ENCODE results near the gene MAGEB4. TPM values are rescaled to one million over a fixed set of nuclear protein-coding genes. Genes with fewer than 3 reads are reported as not detected.

MAGEB4 gene
- total and polyA plus RNA-seq, 9 donors, result 0.10 TPM; not detected in 8

DNA sequence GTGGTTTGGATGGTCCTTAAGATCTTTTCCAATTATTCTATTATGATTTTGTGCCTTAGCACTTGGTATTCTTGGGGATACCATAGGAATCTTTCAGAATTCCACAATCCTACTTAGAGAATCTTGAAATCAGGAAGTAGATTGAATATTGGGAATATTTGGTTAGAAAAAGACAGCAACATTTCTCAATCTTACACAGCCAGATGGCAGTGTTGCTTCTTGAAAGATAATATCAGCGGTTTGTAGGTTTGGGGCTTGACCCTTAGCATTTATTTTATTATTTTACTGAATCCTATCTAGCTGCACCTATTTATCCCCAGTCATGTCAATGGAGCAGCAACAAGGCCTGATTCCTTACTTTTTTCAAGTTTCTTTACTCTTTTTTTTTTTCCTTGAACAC lies 33.7 kb downstream of the MAGEB4 start:
- TF ChIP-seq, protein P1, sequence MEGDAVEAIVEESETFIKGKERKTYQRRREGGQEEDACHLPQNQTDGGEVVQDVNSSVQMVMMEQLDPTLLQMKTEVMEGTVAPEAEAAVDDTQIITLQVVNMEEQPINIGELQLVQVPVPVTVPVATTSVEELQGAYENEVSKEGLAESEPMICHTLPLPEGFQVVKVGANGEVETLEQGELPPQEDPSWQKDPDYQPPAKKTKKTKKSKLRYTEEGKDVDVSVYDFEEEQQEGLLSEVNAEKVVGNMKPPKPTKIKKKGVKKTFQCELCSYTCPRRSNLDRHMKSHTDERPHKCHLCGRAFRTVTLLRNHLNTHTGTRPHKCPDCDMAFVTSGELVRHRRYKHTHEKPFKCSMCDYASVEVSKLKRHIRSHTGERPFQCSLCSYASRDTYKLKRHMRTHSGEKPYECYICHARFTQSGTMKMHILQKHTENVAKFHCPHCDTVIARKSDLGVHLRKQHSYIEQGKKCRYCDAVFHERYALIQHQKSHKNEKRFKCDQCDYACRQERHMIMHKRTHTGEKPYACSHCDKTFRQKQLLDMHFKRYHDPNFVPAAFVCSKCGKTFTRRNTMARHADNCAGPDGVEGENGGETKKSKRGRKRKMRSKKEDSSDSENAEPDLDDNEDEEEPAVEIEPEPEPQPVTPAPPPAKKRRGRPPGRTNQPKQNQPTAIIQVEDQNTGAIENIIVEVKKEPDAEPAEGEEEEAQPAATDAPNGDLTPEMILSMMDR (IDR thresholded peaks at IDR 0.05), result no peak
- TF ChIP-seq EP300 (IDR thresholded peaks at IDR 0.05) (no peak), POLR2A (IDR thresholded peaks at IDR 0.05) (no peak)
- Histone ChIP-seq H3K9me3 (no peaks in the 10 kb centered on the region), H3K27me3 (no peaks in the 10 kb centered on the region), H3K36me3 (no peaks in the 10 kb centered on the region), H3K4me1 (ENCODE audit: insufficient read depth) (no peaks in the 10 kb centered on the region), H3K4me3 (no peak overlapping the region), H3K27ac (no peak overlapping the region)
- DNase-seq, result no peak
- WGBS, 3 donors, result 4 to 12% (median 6%) methylated on average over 1 of the region's 1 CpG
- intact Hi-C loops (cut with DNase I), result loop anchor here in 1 of 4 donors (10.0 kb wide), 1 partner anchor 229 kb away; no protein-coding TSS in a partner anchor

DNA sequence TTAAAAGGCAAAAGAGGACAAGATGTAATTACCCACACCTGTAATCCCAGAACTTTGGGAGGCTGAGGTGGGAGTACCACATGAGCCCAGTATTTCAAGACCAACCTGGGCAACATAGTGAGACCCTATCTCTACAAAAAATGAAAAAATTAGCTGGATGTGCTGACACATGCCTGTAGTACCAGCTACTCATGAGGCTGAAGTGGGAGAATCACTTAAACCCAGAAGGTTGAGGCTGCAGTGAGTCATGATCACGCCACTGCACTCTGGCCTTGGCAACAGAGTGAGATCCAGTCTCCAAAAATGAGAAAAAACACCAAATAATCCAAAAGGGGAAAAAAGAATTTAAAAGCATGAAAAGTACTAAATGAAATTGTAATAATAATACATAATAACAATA lies 36.6 kb downstream of the MAGEB4 start:
- DNase-seq, result peak in 2 of 5 donors; percentile 16 to 24
- WGBS, 3 donors, result 13 to 58% (median 44%) methylated on average over 1 of the region's 1 CpG
- Histone ChIP-seq H3K9me3 (no peaks in the 10 kb centered on the region), H3K4me1 (ENCODE audit: insufficient read depth) (no peaks in the 10 kb centered on the region), H3K27me3 (no peaks in the 10 kb centered on the region), H3K27ac (no peak overlapping the region), H3K4me3 (no peak overlapping the region), H3K36me3 (no peaks in the 10 kb centered on the region)
- TF ChIP-seq EP300 (IDR thresholded peaks at IDR 0.05) (no peak), POLR2A (IDR thresholded peaks at IDR 0.05) (no peak)
- TF ChIP-seq, protein P1 (IDR thresholded peaks at IDR 0.05), result no peak
- intact Hi-C loops (cut with DNase I), result loop anchor here in 1 of 4 donors (10.0 kb wide), 1 partner anchor 226 kb away; no protein-coding TSS in a partner anchor

DNA sequence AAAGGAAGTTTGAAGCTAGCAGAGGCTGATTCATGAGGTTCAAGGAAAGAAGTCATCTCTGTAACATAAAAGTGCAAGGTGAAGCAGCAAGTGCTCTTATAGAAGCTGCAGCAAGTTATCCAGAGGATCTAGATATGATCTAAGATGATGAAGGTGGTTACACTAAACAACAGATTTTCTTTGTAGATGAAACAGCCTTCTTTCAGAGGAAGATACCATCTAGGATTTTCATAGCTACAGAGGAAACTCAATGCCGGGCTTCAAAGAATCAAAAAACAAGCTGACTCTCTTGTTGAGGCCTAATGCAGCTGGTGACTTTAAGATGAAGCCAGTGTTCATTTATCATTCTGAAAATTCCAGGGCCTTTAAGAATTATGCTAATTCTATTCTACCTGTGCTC lies 38.6 kb downstream of the MAGEB4 start:
- H3K36me3 ChIP-seq, result no peaks in the 10 kb centered on the region
- DNase-seq, result no peak
- no peak overlapping the region for H3K27ac ChIP-seq
- no peak for TF ChIP-seq POLR2A (IDR thresholded peaks at IDR 0.05)
- TF ChIP-seq, protein P1 (IDR thresholded peaks at IDR 0.05), result no peak
- no peak for TF ChIP-seq EP300 (IDR thresholded peaks at IDR 0.05)
- H3K4me3 ChIP-seq, result no peak overlapping the region
- intact Hi-C loops (cut with DNase I), result no loop called here
- 93 to 97% (median 96%) methylated on average over 1 of the region's 1 CpG for WGBS, 3 donors
- H3K4me1 ChIP-seq (ENCODE audit: insufficient read depth), result no peaks in the 10 kb centered on the region
- no peaks in the 10 kb centered on the region for H3K27me3 ChIP-seq
- no peaks in the 10 kb centered on the region for H3K9me3 ChIP-seq

DNA sequence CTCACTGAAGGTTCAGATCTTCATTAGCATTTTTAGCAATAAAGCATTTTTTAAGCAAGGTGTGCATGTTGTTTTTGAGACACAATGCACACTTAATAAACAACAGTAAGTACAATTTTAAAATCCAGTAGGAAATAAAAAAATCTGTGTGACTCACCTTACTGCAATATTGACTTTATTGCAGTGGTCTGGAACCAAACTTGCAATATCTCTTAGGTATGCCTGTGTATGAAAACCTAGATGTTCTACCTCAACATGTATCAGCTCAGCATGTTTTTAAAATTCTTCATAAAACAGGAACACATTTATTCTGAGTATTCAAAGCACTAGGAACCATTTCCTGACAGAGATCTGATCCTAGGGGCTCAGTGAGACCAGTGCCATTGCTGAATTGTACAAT lies 40.7 kb downstream of the MAGEB4 start:
- no peak for DNase-seq
- intact Hi-C loops (cut with DNase I), result no loop called here
- Histone ChIP-seq H3K4me1 (ENCODE audit: insufficient read depth) (no peaks in the 10 kb centered on the region), H3K36me3 (no peaks in the 10 kb centered on the region), H3K4me3 (no peak overlapping the region), H3K27ac (no peak overlapping the region), H3K9me3 (no peaks in the 10 kb centered on the region), H3K27me3 (no peaks in the 10 kb centered on the region)
- no peak for TF ChIP-seq EP300 (IDR thresholded peaks at IDR 0.05)
- TF ChIP-seq, protein P1 (IDR thresholded peaks at IDR 0.05), result no peak
- TF ChIP-seq POLR2A (IDR thresholded peaks at IDR 0.05), result no peak
